ENCODE measurements around the gene UGGT1.

The UGGT1 gene

GRCh38 chr2:128215897-128216642 is 125.1 kb downstream of the UGGT1 start:
- no peak for DNase-seq (ENCODE audit: low spot score)
- no peak overlapping the region for H3K4me3 ChIP-seq (ENCODE audit: severe bottlenecking)
- H3K9me3 ChIP-seq (ENCODE audit: severe bottlenecking) = no peaks in the 10 kb centered on the region
- TF ChIP-seq, protein P1, sequence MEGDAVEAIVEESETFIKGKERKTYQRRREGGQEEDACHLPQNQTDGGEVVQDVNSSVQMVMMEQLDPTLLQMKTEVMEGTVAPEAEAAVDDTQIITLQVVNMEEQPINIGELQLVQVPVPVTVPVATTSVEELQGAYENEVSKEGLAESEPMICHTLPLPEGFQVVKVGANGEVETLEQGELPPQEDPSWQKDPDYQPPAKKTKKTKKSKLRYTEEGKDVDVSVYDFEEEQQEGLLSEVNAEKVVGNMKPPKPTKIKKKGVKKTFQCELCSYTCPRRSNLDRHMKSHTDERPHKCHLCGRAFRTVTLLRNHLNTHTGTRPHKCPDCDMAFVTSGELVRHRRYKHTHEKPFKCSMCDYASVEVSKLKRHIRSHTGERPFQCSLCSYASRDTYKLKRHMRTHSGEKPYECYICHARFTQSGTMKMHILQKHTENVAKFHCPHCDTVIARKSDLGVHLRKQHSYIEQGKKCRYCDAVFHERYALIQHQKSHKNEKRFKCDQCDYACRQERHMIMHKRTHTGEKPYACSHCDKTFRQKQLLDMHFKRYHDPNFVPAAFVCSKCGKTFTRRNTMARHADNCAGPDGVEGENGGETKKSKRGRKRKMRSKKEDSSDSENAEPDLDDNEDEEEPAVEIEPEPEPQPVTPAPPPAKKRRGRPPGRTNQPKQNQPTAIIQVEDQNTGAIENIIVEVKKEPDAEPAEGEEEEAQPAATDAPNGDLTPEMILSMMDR (IDR thresholded peaks at IDR 0.05; ENCODE audit: poor library complexity, severe bottlenecking) = no peak
- no peak for ATAC-seq (ENCODE audit: low read depth)
- no peaks in the 10 kb centered on the region for H3K27me3 ChIP-seq (ENCODE audit: insufficient read depth, poor library complexity, severe bottlenecking)
- H3K27ac ChIP-seq (ENCODE audit: poor library complexity, severe bottlenecking) = no peak overlapping the region
- H3K4me1 ChIP-seq (ENCODE audit: insufficient read depth, poor library complexity, severe bottlenecking) = no peaks in the 10 kb centered on the region
- no peaks in the 10 kb centered on the region for H3K36me3 ChIP-seq (ENCODE audit: low read depth)

DNA sequence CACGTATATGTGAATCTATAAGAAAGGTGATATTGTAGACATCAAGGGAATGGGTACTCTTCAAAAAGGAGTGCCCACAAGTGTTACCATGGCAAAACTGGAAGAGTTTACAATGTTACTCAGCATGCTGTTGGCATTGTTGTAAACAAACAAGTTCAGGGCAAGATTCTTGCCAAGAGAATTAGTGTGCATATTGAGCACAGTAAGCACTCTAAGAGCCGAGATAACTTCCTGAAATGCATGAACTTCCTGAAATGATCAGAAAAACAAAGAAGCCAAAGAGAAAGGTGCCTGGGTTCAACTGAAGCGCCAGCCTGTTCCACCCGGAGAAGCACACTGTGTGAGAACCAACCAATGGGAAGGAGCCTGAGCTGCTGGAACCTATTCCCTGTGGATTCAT is 126.7 kb downstream of the UGGT1 start:
- no peak overlapping the region for H3K27ac ChIP-seq (ENCODE audit: poor library complexity, severe bottlenecking)
- H3K27me3 ChIP-seq (ENCODE audit: insufficient read depth, poor library complexity, severe bottlenecking) = no peaks in the 10 kb centered on the region
- TF ChIP-seq, protein P1 (IDR thresholded peaks at IDR 0.05; ENCODE audit: poor library complexity, severe bottlenecking) = no peak
- DNase-seq (ENCODE audit: low spot score) (no peak), ATAC-seq (ENCODE audit: low read depth) (no peak)
- no peaks in the 10 kb centered on the region for H3K36me3 ChIP-seq (ENCODE audit: low read depth)
- H3K4me1 ChIP-seq (ENCODE audit: insufficient read depth, poor library complexity, severe bottlenecking) = no peaks in the 10 kb centered on the region
- H3K9me3 ChIP-seq (ENCODE audit: severe bottlenecking) = no peaks in the 10 kb centered on the region
- H3K4me3 ChIP-seq (ENCODE audit: severe bottlenecking) = no peak overlapping the region

GRCh38 chr2:128219891-128220290 is 128.9 kb downstream of the UGGT1 start:
- no peaks in the 10 kb centered on the region for H3K4me1 ChIP-seq (ENCODE audit: insufficient read depth, poor library complexity, severe bottlenecking)
- ATAC-seq (ENCODE audit: low read depth) (no peak), DNase-seq (ENCODE audit: low spot score) (no peak)
- H3K36me3 ChIP-seq (ENCODE audit: low read depth) = no peaks in the 10 kb centered on the region
- no peaks in the 10 kb centered on the region for H3K27me3 ChIP-seq (ENCODE audit: insufficient read depth, poor library complexity, severe bottlenecking)
- TF ChIP-seq, protein P1 (IDR thresholded peaks at IDR 0.05; ENCODE audit: poor library complexity, severe bottlenecking) = no peak
- H3K4me3 ChIP-seq (ENCODE audit: severe bottlenecking) = no peak overlapping the region
- no peaks in the 10 kb centered on the region for H3K9me3 ChIP-seq (ENCODE audit: severe bottlenecking)
- no peak overlapping the region for H3K27ac ChIP-seq (ENCODE audit: poor library complexity, severe bottlenecking)

GRCh38 chr2:128227862-128228261 is 136.9 kb downstream of the UGGT1 start:
- Histone ChIP-seq H3K27ac (ENCODE audit: poor library complexity, severe bottlenecking) (no peak overlapping the region), H3K36me3 (ENCODE audit: low read depth) (no peaks in the 10 kb centered on the region), H3K4me3 (ENCODE audit: severe bottlenecking) (no peak overlapping the region), H3K27me3 (ENCODE audit: insufficient read depth, poor library complexity, severe bottlenecking) (no peaks in the 10 kb centered on the region), H3K9me3 (ENCODE audit: severe bottlenecking) (no peaks in the 10 kb centered on the region), H3K4me1 (ENCODE audit: insufficient read depth, poor library complexity, severe bottlenecking) (no peaks in the 10 kb centered on the region)
- TF ChIP-seq, protein P1 (IDR thresholded peaks at IDR 0.05; ENCODE audit: poor library complexity, severe bottlenecking) = no peak
- DNase-seq (ENCODE audit: low spot score) (no peak), ATAC-seq (ENCODE audit: low read depth) (no peak)

DNA sequence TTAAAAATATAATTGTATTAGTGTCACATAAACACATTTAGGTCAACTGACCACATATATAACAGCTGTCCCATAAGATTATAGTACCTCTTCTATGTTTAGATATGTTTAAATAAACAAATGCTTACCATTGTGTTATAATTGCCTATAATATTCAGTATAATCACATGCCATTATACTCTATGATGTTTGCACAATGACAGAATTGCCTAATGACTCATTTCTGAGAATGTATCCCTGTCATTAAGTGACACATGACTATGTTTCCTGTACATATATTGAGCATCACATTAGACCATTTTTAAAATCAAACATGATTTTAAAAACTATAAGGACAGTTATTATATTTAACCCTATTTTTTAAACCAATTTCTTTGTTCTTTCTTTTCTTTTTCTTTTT is 137.9 kb downstream of the UGGT1 start:
- Histone ChIP-seq H3K36me3 (ENCODE audit: low read depth) (no peaks in the 10 kb centered on the region), H3K9me3 (ENCODE audit: severe bottlenecking) (no peaks in the 10 kb centered on the region), H3K4me1 (ENCODE audit: insufficient read depth, poor library complexity, severe bottlenecking) (no peaks in the 10 kb centered on the region), H3K27ac (ENCODE audit: poor library complexity, severe bottlenecking) (no peak overlapping the region), H3K4me3 (ENCODE audit: severe bottlenecking) (no peak overlapping the region), H3K27me3 (ENCODE audit: insufficient read depth, poor library complexity, severe bottlenecking) (no peaks in the 10 kb centered on the region)
- TF ChIP-seq, protein P1 (IDR thresholded peaks at IDR 0.05; ENCODE audit: poor library complexity, severe bottlenecking) = no peak
- DNase-seq (ENCODE audit: low spot score) (no peak), ATAC-seq (ENCODE audit: low read depth) (no peak)

Data from RWPE2 (cell line).